ENCODE data around the gene CASS4. TPM values are rescaled to one million over a fixed set of nuclear protein-coding genes. Genes with fewer than 3 reads are reported as not detected.

Gene CASS4
- total RNA-seq, 1 experiment from 2014 or later, result not detected

DNA sequence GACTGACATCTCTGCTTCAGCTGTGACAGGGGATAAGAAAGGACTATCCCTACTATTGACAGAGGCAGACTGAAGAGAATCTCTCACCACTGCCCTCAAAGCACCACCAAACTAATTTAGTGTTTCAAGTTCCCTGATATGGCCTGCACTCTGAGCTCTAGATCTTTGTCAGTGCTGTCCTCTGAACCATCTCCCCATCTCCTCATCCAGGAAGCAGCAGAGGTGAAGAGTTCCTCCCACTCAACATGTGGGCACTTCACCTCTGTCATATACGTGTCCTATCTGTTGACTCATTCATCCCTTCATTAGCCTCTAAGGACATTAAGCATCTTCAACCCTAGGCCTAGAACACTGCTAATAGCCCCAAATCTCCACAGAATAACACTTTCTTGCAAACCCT, 39.2 kb upstream of the CASS4 start:
- Histone ChIP-seq H3T11ph (ENCODE audit: low read length) (no peak overlapping the region), H3K9me3 (ENCODE audit: control insufficient read depth, low read depth, low read length) (no peaks in the 10 kb centered on the region), H3K9ac (ENCODE audit: extremely low read depth, insufficient read length, low read length) (no peak overlapping the region), H2BK20ac (ENCODE audit: low read depth, low read length, poor library complexity, severe bottlenecking) (no peak overlapping the region), H3K27me3 (ENCODE audit: insufficient read depth, low read length) (no peaks in the 10 kb centered on the region), H4K91ac (ENCODE audit: insufficient read length, low read depth, low read length) (no peak overlapping the region), H2BK15ac (ENCODE audit: low read depth, low read length) (no peak overlapping the region), H2AK5ac (ENCODE audit: insufficient read length, low read length) (no peak overlapping the region), H2BK12ac (ENCODE audit: insufficient read length, low read depth, low read length) (no peak overlapping the region), H2AFZ (ENCODE audit: low read length) (no peak overlapping the region), H3K14ac (ENCODE audit: insufficient read depth, low read length) (no peak overlapping the region), H4K20me1 (ENCODE audit: control insufficient read depth, insufficient read depth, insufficient read length) (no peaks in the 10 kb centered on the region), H2BK5ac (ENCODE audit: insufficient read length, low read length) (no peak overlapping the region), H3K27ac (ENCODE audit: insufficient read length, low read depth, low read length) (no peak overlapping the region), H3K4me2 (ENCODE audit: insufficient read depth, insufficient read length, low read length) (no peak overlapping the region), H3K4ac (ENCODE audit: low read depth, low read length) (no peak overlapping the region), H3K56ac (ENCODE audit: insufficient read length, low read depth, low read length) (no peak overlapping the region), H3K18ac (ENCODE audit: insufficient read length, low read depth, low read length) (no peak overlapping the region), H3K79me1 (ENCODE audit: insufficient read depth, low read depth, low read length, poor library complexity, severe bottlenecking) (peaks cover 9% of the 10 kb centered on the region), H3K23ac (ENCODE audit: insufficient read length, low read depth, low read length) (no peak overlapping the region), H3K23me2 (ENCODE audit: insufficient read length, low read depth, low read length, poor library complexity, severe bottlenecking) (no peaks in the 10 kb centered on the region), H4K8ac (replicated peaks; ENCODE audit: insufficient read length, low read depth, low read length) (no peak overlapping the region), H4K5ac (ENCODE audit: insufficient read length, low read depth, low read length) (no peak overlapping the region), H2BK120ac (ENCODE audit: low read depth, low read length, poor library complexity, severe bottlenecking) (no peak overlapping the region), H3K79me2 (ENCODE audit: insufficient read depth, low read length) (peaks cover 4% of the 10 kb centered on the region; the same call in 1 of the 2 replicates), H3K4me1 (ENCODE audit: insufficient read depth, low read length) (no peaks in the 10 kb centered on the region)
- Mint-ChIP-seq H3K4me3 (no peak overlapping the region), H3K27me3 (ENCODE audit: low read depth) (no peaks in the 10 kb centered on the region), H3K36me3 (ENCODE audit: insufficient read depth in 1 of 3, low read depth in 3 of 3) (peaks cover 43 to 87% (median 67%) of the 10 kb centered on the region in 3 experiments), H3K27ac (no peak overlapping the region), H3K9me3 (no peaks in the 10 kb centered on the region), H3K4me1 (no peaks in the 10 kb centered on the region)
- DNase-seq, result no peak
- TF ChIP-seq, protein P1, sequence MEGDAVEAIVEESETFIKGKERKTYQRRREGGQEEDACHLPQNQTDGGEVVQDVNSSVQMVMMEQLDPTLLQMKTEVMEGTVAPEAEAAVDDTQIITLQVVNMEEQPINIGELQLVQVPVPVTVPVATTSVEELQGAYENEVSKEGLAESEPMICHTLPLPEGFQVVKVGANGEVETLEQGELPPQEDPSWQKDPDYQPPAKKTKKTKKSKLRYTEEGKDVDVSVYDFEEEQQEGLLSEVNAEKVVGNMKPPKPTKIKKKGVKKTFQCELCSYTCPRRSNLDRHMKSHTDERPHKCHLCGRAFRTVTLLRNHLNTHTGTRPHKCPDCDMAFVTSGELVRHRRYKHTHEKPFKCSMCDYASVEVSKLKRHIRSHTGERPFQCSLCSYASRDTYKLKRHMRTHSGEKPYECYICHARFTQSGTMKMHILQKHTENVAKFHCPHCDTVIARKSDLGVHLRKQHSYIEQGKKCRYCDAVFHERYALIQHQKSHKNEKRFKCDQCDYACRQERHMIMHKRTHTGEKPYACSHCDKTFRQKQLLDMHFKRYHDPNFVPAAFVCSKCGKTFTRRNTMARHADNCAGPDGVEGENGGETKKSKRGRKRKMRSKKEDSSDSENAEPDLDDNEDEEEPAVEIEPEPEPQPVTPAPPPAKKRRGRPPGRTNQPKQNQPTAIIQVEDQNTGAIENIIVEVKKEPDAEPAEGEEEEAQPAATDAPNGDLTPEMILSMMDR (conservative IDR thresholded peaks at IDR 0.05), result no peak
- WGBS (ENCODE audit: extremely low coverage, insufficient read length, low lambda C conversion rate), result no CpG with 5 or more reads among the region's 1 CpG
